ENCODE measurements around the gene CSMD2.
A peak's percentile ranks its signal among the peaks of the same experiment; 100 is the strongest.

The CSMD2 gene

DNA sequence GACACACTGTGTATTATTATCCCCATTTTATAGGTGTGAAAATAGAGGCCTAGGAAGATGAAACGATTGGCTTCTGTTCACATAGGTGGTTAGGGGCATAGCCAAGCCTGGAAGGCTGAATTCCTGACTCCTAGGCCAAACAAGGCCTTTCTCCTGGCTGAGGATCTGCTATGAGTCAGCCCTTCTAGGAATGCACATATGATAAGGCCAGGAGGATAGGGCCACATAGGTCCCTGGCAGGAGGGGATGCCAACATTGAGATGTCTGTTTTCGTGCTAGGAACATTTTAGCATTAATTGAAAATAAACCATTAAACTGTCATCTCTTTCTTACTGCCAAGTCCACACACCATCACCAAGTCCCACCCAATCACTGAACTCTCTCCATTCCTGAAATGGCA lies 9.2 kb downstream of the CSMD2 start:
- no peak for DNase-seq

DNA sequence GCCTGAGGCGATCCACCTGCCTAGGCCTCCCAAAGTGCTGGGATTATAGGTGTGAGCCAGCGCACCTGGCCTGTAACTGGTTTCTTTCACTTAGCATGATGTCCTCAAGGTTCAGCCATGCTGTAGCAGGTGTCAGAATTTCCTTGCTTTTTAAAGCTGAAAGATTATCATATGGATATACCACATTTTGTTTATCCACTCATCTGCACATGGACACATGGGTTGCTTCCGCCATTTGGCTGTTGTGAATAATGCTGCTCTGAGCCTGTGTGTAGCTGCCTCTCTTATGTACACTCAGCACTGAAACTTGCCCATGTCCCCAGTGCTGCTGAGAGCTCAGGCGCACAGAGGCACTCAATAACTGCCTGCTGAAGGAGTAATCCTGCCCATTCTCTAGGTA lies 11.8 kb downstream of the CSMD2 start:
- no peak for DNase-seq

DNA sequence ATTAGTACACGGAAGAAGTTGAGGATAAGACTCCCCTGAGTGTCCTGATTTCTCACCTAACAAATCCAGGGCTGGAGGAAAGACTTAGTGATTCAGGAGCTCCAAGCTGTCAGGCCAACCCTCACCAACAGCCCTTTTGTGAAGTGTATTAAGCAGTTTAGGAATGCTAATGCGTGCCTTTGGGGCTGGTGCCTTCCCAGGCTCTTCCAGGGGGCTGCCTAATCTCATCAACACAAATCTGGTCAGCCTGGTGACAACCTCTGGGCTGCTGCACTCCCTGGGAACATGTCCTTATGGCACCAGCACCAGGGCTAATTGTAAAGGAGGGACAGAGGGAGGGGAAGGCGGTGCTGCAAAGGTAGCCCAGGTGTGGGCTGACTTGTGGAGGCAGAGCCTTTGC lies 15.5 kb downstream of the CSMD2 start:
- no peak for DNase-seq

DNA sequence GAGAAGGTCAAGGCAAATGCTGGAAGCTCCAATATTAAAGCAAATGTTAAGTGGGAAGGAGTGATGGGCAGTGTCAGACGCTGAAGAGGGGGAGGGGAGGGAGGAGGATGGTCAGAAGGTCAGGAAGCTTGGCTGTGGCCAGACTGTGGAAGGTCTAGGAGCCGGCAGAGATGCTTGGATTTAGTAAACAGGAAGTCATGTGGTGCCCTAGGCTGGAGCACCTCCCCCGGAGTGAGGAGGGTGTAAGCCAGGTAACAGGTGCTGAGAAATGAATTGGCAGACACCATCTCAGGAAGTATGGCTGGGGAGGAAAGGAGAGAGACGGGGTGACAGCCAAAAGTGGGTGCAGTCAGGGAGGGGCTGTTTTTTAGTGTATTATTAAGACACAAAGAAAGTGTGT lies 17.7 kb downstream of the CSMD2 start:
- peak; percentile 97 for DNase-seq

DNA sequence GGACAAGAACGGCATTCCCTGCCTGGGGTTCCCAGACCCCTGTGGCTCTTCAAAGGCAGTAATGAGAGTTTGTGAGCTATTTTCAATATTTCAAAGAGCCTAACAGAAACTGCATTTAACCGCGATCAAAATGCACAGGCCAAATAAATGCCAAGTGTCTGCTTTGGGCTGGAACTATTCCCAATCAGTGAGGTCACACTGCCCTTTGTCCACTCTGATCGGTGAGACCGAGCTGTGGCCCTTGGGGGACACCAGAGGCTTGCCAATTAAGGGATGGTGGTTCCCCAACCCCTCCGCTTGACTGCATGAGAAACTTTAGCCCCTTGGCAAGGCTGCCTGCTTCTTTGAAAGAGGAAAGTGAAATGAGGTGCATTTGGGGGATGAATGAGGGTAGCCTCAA lies 20.3 kb downstream of the CSMD2 start:
- DNase-seq: no peak

DNA sequence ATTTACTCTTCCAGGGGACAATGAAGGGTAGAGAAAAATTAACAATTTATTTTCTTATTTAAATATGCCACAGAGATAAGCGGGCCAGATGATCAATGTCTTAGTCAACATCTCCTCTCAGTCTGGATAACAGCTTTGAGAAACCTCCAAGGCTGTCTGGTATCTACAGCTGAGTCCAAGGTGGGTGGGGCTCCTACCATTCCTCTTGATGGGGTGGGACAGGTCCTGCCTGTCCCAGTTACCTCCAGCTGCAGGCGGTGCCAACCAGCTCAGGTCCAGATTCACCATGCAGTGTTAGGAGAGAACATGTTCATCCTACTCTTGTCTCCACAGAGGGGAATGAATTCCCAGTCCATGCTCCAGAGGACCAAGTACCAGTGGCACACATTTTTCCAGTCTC lies 21.1 kb downstream of the CSMD2 start:
- DNase-seq: no peak

DNA sequence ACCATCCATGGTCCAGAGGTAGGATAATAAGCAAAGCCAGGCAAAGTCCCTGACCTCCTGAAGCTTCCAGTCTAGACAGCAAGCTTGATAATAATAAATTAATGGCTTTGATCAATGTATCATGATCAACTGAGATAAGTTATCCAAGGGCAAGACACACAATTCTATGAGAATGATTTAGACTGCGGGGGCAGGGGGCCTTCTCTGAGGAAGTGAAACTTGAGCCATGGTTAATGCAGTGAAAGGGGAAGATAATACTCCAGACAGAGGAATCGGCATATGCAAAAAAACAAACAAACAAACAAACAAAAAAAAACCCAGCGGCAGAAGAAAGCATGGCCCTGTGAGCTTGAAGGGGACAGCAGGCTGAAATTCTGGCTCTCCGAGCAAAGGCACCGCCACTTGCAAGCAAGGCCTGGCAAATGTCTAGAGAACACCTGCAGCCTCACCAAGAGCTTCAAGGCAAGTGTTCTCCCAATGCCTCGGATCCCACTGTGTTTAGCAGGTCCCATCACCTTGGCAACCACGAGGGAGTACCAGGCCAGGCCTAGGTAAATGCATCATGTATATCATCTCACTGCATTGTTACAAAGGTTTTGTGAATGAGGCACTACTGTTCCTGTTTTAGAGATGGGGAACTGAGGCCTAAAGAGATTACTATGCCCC lies 24.9 kb downstream of the CSMD2 start:
- no peak for DNase-seq

DNA sequence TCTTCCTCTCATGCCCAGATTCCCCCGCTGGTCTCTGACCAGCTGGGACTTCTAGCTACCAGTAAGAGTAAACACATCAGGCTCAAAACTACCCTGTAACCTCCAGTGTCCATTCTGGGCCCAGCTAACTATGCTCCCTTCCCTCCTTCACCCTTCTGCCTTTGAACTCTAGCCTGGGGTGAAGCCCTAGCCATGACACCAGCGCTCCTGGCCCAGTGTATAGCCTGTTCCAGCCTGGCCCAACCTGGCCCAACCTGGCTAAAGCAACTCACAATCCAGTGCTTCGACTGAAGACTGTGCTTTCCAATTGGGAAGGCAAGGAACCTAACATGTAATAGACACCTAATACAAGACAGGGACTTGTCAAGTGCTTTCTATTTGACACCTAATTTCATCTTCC lies 27.6 kb downstream of the CSMD2 start:
- no peak for DNase-seq

DNA sequence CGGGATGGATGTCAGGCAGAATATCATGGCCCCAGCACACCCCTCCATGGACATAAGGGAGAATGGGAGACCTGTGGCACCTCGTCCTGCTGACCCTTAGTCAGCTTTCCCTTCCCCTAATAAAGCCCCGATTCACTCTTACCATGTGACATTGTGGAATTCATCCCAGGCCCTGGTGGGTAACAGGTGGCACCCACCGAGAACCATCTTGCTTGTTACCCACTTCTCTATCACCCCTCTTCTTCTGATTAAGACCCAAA lies 32.9 kb downstream of the CSMD2 start:
- DNase-seq: no peak

DNA sequence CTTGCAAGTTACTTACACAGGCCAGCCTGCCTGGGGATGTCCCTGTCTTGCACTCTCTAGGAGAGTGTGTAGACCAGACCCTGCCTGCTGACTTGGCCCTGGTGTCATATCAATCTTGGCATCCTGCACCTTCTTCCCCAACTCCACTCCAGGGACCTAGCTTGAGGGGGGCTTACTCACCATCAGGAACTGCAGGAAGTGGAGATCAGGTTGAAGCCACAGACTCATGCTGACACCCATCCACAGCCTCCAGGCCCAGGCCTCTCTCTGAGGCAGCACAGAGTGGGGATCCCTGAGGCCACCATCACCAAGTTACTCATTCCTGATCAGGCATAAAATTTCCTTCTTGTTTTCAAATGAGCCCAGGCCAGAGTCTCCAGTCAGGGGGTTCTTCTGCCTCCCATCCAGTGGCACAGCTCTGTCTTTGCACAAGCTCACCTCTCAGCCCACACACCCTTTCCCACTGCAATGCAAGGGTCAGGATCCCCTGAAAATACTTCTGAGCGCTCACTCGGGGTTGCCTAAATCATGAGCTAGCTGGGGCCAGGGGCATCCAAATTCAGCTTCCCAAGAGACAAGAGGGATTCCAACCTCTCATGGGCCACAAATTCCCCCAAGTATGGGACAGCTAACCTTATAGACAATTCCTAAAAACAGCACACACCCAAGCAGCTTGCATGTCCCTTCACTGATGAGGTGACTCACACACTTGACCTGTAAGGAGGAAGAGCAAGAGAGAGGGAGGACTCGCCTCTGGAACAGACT lies 33.5 kb downstream of the CSMD2 start:
- no peak for DNase-seq

DNA sequence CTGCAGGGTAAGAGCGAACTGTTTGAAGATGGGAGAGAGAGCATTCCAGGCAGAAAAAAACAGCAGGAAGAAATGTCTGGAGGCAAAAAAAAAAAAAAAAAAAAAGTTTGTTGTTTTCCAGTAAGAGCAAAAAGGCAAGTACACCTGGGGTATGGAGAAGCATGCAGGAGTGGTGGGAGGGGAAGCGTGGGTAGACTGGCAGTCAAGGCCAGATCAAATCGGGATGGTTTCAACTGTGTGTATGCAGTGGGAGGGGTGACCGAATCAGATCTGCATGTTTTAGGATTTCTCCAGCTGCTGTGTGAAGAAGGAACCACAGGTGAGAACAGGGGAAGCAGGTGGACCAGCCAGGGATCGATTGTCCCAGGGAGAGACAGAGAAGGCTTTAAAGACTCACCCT lies 34.7 kb downstream of the CSMD2 start:
- DNase-seq: no peak

DNA sequence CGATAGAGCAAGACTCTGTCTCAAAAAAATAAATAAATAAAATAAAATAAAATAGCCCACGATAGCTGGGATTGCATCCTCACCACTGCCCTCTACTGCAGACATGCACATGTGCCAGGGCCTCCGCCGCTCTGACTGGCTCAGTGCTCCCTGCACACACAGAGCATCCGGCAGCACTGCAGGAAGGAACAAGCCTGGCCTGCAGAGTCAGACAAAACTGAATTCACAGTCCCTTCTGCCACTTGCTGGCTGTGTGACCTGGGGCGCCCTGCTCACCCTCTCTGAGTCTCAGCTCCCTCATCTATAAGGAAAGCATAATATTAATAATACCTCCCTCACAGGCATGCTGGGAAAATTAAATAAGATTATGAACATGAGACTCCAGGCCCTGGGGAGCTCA lies 35.4 kb downstream of the CSMD2 start:
- no peak for DNase-seq

DNA sequence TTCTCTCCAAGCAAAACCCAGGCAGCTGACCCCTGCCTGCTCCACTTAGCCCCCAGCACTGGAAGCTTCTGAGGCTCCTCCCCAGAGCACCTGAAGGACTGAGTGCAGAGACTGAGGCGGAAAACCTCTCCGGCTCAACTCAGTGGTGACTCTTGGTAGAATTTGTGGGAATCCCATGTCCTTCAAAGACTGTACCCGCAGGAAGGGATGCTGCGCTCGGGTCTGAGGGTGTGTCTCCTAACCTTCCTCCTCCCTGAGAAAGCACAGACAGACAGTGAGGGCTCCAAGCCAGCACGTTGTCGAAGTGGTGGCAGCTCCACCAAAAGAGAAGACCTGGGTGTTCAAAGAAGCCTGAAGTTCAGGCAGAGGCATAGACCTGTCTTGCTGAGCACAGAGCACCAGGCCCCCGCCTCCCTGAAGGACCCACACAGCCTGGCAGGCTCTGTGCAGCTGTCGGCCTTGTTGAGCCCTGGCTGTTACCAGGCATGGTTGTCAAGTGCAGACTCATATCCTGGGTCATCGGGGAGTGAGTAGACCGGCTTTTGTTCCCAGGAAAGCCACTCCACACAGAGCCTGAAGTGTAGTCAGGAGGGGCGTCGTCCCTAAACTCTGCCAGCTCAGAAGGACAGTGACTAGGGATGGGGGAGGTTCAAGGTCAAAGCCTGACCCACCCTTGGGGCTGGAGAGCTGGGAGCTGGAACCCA lies 36.7 kb downstream of the CSMD2 start:
- no peak for DNase-seq

DNA sequence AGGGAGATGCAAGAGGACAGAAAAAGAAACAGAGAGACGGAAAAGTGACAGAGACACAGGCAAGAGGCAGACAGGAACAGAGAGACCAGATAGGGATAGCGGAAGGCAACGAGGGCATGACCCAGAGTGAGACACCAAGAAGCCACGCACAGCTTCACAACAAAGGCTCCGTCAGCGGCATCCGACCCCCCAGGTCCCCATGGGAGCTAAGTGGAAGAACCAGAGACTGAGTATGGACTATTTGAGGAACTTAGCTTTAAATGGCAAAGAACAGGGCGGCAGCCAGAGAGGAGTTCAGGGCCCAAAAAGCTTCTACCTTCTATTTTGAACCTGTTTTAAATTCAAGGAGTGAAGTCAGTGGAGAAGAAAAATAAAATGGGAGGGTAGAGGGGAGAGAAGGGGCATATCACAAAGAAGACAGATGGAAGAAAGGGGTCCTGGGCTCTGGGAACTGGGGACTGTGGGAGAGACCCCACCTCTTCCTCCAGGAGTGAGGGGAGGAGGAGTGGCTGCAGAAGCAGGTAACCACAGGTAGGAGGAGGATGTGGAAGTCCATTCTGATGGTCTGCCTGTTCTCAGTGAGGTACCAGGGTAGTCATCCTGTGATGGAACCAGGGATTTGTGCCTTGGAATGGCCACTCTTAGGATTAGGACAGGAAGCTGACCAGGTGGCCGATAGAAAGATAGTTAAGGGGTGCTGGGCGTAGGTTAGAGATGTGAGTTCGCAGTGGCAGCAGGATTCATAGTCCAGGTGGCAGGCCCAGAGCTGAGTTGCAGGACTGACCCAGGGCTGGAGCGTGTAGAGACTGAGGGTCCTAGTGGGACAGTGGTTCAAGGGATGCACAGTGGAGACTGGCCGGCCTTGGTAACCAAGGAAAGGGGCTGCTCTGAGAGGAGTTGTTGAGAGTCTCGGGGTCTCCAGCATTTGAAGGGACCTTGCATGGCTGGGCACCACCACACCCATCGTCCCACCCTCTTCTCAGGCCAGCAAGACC lies 37.7 kb downstream of the CSMD2 start:
- no peak for DNase-seq

DNA sequence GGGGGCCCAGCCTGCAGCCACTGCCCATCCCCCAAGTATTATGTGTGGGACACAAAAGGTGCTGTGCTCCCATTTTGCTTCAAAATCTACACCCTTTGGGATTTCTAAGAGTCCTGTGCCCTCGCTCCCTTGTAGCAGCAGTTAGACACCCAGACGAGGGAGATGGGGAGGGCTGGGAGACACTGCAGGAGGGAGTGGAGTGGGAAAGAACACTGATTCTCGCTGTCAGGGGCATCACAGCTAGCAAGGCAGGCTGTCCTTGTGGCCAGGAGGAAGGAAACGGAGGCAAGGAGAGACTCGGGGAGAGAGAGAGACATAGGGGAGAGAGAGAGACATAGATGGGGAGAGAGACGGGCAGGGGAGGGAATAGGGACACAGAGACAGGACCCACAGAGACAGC lies 38.5 kb downstream of the CSMD2 start:
- DNase-seq: no peak

DNA sequence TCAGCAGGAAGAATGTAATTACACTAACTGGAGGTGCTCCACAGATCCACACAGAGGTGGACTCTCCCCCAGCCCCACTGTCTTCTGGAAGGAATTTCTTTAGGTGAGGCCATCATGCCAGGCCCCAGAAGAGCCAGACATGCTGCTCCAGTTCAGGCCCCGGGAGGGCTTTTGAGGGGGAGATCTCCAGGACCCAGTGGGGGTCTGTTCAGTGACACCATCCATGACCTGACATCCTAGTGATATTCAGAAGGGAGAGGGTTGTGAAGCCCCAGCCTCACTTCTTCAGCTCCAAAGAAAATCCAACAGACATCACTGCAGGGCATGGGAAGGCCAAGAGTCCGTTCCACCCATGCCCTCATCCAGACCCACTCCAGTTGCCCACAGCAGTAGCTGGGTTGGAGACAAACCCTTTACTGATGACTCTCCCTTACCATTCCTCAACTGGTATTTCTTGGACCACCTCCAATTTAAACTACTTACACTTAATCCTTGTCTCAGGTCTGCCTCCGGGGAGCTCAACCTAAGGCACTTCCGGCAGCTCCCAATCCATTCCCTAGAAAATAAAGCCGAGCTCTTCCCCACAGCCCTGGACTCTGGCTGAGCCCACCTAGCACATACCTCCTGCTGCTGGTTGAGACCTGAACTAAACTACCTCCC lies 39.2 kb downstream of the CSMD2 start:
- no peak for DNase-seq

DNA sequence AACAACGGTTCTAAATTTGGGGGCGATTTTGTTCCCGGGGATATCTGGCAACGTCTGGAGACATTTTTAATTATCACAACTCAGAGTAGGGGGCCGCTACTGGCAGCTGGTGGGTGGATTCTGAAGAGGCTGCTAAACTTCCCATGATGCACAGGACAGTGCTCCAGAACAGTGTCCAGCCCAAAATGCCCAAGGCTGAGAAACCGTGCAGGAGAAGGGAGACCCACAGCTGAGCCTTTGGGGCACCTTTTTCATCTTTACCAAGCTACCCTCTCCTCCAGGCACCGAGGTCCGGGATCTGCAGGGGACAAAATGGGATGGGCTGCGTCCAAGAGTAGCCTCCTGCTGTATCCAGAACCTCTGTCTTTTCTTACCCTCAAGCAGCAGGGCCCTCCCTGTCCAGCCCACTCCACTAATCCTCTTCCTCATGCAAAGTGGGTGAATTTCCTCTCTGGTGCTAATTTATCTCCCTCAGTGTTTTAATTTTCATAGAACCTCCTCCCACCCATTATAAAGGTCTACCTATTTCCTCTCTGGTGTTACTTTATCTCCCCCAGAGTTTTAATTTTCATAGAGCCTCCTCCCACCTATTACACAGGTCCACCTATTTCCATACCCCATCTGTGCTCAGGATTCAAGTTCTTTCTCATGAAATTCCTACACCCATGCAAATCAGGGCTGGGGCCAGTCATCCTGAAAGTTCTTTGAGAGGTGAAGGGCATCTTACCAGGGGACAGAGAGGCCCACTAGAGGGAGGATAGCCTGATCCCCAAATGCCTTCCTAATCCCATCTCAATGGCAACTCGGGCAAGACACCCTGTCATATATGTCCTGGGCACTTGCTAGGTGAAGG lies 42.7 kb downstream of the CSMD2 start:
- DNase-seq: no peak

DNA sequence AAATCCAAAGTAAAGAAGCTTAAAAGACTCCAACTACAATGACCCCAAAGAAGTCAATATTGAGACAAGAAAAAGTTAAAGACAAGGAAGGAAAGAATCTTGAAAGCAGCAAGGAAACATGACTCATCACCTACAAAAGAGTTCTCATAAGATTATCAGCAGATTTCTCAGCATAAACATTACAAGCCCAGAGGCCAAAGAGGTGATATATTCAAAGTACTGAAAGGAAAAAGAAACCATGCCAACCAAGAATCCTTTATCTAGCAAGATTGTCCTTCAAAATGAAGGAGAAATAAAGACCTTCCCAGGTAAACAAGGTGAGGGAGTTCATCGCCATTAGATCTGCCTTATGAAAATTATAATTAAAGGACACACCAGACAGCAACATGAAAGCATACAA lies 49.8 kb downstream of the CSMD2 start:
- DNase-seq: no peak

DNA sequence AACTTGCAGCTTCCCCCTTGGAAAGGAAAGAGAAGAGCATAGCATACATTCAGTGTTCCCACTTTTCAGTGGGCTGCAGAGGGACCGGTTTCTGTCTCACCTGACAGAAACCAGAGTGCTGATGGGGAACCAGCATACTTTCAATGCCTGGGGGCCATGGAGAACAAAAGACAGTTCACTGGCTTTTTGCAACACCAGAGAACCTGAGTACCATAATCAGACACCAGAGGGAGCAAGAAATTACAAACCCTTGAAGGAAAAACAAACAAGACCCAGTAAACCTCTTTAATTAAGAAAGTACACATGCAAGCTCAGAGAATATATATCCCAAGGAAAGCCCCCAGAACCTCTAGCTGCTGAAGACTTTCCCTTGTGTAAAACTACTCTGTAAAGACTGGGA lies 51.1 kb downstream of the CSMD2 start:
- DNase-seq: peak; percentile 90

DNA sequence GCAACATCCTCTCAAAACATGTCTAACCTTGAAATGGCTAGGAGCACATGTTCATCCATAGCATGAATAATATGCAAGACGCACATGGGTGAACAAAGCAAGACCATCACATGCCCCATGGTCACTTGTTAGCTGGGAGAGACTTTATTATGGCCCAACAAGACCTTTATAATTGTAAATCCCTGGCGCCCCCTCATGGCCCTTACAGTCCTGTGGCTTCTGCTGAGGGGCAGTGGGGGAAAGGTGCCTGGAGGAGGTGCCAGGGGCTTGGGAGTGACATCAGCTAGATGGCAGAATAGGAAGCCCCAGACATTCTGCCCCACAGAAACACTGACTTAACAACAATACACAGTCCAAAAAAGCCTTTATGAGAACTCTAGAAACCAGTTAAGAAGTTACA lies 51.7 kb downstream of the CSMD2 start:
- no peak for DNase-seq

DNA sequence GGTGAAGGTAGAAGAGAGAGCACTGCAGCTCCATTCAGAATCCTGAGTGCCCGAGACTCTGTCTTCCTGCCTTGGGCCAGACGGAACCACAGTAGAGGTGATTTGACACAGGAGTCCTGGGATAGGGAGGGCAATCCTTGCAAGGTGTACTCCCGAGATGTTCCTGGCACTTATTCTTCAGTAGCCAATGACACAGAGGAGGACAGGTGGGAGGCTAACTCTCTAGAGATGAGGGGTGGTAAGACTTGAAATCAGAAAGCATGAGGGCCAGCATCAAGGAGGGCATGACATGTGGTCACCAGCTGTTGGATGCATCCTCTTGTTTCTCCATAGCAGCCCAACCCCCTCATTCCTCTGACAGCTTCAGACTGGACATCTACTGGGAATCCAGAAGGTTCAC lies 56.3 kb downstream of the CSMD2 start:
- no peak for DNase-seq

DNA sequence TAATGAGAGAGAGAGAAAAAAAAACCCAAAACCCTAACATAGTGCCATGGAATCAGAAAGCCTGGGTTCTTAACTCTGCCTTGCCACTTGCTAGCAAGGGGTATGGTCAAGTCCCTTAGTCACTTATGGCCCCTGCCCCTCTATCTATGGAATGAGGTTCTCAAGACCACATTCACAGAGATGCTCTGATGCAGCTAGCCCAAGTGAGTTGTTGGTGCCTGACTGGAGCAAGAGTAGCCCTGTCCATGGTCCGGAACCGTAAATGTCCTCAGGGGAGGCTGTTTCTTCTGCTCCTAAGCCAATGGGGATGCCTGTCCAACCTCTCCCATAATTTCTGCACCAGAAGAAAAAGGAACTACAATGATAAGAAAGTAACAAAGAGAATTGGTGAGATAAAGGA lies 56.8 kb downstream of the CSMD2 start:
- no peak for DNase-seq
